Measurements from ENCODE around the gene ZBTB34. TPM values are rescaled to one million over a fixed set of nuclear protein-coding genes. Genes with fewer than 3 reads are reported as not detected.

The ZBTB34 gene
- polyA plus RNA-seq, 3 donors: 3.2 to 15.3 (median 3.6) TPM

GRCh38 chr9:126851286-126851880 lies 9.1 kb upstream of the ZBTB34 start:
- peaks cover 3 to 4% (median 3%) of the 10 kb centered on the region in 3 donors for H3K27me3 Mint-ChIP-seq (ENCODE audit: low read depth in 3 of 3)
- H4K20me1 ChIP-seq (ENCODE audit: insufficient read depth, low read length): no peaks in the 10 kb centered on the region
- no peaks in the 10 kb centered on the region for H3K9me3 ChIP-seq (replicated peaks in 1 of 2; ENCODE audit: control insufficient read depth in 1 of 2, insufficient read depth in 1 of 2, low read length in 2 of 2)

GRCh38 chr9:126852086-126852688 lies 8.3 kb upstream of the ZBTB34 start:
- no peak for TF ChIP-seq CTCF (IDR thresholded peaks at IDR 0.05)
- no peak overlapping the region for H3K9ac ChIP-seq (ENCODE audit: insufficient read depth, low read length, poor library complexity, severe bottlenecking)
- DNase-seq: no peak
- H3K4me3 Mint-ChIP-seq: no peak overlapping the region
- H3K27ac Mint-ChIP-seq: no peak overlapping the region
- peaks cover 13% of the 10 kb centered on the region for H3K4me1 Mint-ChIP-seq
- peaks cover 0 to 2% (median 0%) of the 10 kb centered on the region in 7 donors for H3K9me3 Mint-ChIP-seq
- no peak overlapping the region for H3K4me3 ChIP-seq (replicated peaks in 1 of 3; ENCODE audit: low read depth in 2 of 3, low read length in 3 of 3)
- no peak overlapping the region for H3K4me2 ChIP-seq (replicated peaks; ENCODE audit: extremely low read depth, low read length, poor library complexity, severe bottlenecking)
- intact Hi-C loops (cut with micrococcal nuclease): no loop called here
- no peaks in the 10 kb centered on the region for H4K20me1 ChIP-seq (ENCODE audit: insufficient read depth, low read length)
- no peaks in the 10 kb centered on the region for H3K27me3 ChIP-seq (ENCODE audit: control insufficient read depth in 2 of 2, insufficient read depth in 2 of 2, low read length in 2 of 2)
- no peaks in the 10 kb centered on the region for H3K36me3 Mint-ChIP-seq
- peaks cover 9 to 12% of the 10 kb centered on the region in 2 donors for H3K4me1 ChIP-seq (ENCODE audit: control insufficient read depth in 1 of 2, insufficient read depth in 2 of 2, low read length in 2 of 2)
- H3K9me3 ChIP-seq (replicated peaks in 1 of 2; ENCODE audit: control insufficient read depth in 1 of 2, insufficient read depth in 1 of 2, low read length in 2 of 2): no peaks in the 10 kb centered on the region
- H3K27me3 Mint-ChIP-seq (ENCODE audit: low read depth in 3 of 3): peaks cover 3 to 5% (median 4%) of the 10 kb centered on the region in 3 donors
- H3K27ac ChIP-seq (ENCODE audit: low read depth in 1 of 2, low read length in 2 of 2): no peak overlapping the region
- 67% methylated on average over 1 of the region's 3 CpGs for WGBS (ENCODE audit: insufficient coverage)
- no peaks in the 10 kb centered on the region for H3K79me2 ChIP-seq (ENCODE audit: insufficient read depth, low read length)
- no peaks in the 10 kb centered on the region for H3K36me3 ChIP-seq (replicated peaks in 1 of 2; ENCODE audit: control insufficient read depth in 1 of 2, insufficient read depth in 2 of 2, low read length in 2 of 2)
- H2AFZ ChIP-seq (ENCODE audit: insufficient read depth, low read depth, low read length, poor library complexity, severe bottlenecking): no peak overlapping the region

More at GRCh38 chr9:126851286-126851880, 9.1 kb upstream of the ZBTB34 start:
- WGBS (ENCODE audit: insufficient coverage): 97% methylated on average over 4 of the region's 6 CpGs
- no peak overlapping the region for H3K9ac ChIP-seq (ENCODE audit: insufficient read depth, low read length, poor library complexity, severe bottlenecking)
- Mint-ChIP-seq H3K36me3 (no peaks in the 10 kb centered on the region), H3K27ac (no peak overlapping the region), H3K4me3 (no peak overlapping the region), H3K9me3 (peaks cover 0 to 1% (median 0%) of the 10 kb centered on the region in 7 donors), H3K4me1 (peaks cover 13% of the 10 kb centered on the region)
- no peaks in the 10 kb centered on the region for H3K36me3 ChIP-seq (replicated peaks in 1 of 2; ENCODE audit: control insufficient read depth in 1 of 2, insufficient read depth in 2 of 2, low read length in 2 of 2)
- H3K4me3 ChIP-seq (replicated peaks in 1 of 3; ENCODE audit: low read depth in 2 of 3, low read length in 3 of 3): no peak overlapping the region
- no peaks in the 10 kb centered on the region for H3K27me3 ChIP-seq (ENCODE audit: control insufficient read depth in 2 of 2, insufficient read depth in 2 of 2, low read length in 2 of 2)
- TF ChIP-seq CTCF (IDR thresholded peaks at IDR 0.05): no peak
- no peak overlapping the region for H3K4me2 ChIP-seq (replicated peaks; ENCODE audit: extremely low read depth, low read length, poor library complexity, severe bottlenecking)
- H3K27ac ChIP-seq (ENCODE audit: low read depth in 1 of 2, low read length in 2 of 2): no peak overlapping the region
- no peak overlapping the region for H2AFZ ChIP-seq (ENCODE audit: insufficient read depth, low read depth, low read length, poor library complexity, severe bottlenecking)
- no peak for DNase-seq
- intact Hi-C loops (cut with micrococcal nuclease): no loop called here
- H3K4me1 ChIP-seq (ENCODE audit: control insufficient read depth in 1 of 2, insufficient read depth in 2 of 2, low read length in 2 of 2): peaks cover 9 to 12% of the 10 kb centered on the region in 2 donors
- H3K79me2 ChIP-seq (ENCODE audit: insufficient read depth, low read length): no peaks in the 10 kb centered on the region
